HG03565 (cell line): ENCODE measurements around the gene UBA7.

ENCODE experiments used
- ATAC-seq: cut with Tn5 transposase; IDR thresholded peaks from one replicate; pipeline ENCODE4 v1.9.1; 2021; ENCODE audit warnings: mild to moderate bottlenecking, moderate library complexity; ENCODE audit not compliant: unreplicated experiment

Gene UBA7

GRCh38 chr3:49805367-49805782 is 8.4 kb downstream of the UBA7 start:
- ATAC-seq = no peak

- no peak for ATAC-seq
Observed at GRCh38 chr3:49804141-49805041, 9.4 kb downstream of the UBA7 start.

GRCh38 chr3:49803465-49804140 is 10.2 kb downstream of the UBA7 start:
- ATAC-seq = no peak

GRCh38 chr3:49802719-49803464 is 10.9 kb downstream of the UBA7 start, which contains the start of gene INKA1:
TSS of gene INKA1 (plus strand) at chr3:49803261. CDS start at chr3:49803393, 132 bp downstream.
- ATAC-seq = peak; percentile 41

- no peak for ATAC-seq
Observed at GRCh38 chr3:49801160-49801559, 12.6 kb downstream of the UBA7 start.

GRCh38 chr3:49799761-49800160 is 14.0 kb downstream of the UBA7 start, which contains the start of gene CDHR4:
TSS of gene CDHR4 (minus strand) at chr3:49799873. CDS start at chr3:49799812, 61 bp downstream.
- ATAC-seq = no peak

- no peak for ATAC-seq
Observed at GRCh38 chr3:49799105-49799504, 14.6 kb downstream of the UBA7 start.

GRCh38 chr3:49794926-49795905 is 18.5 kb downstream of the UBA7 start:
- no peak for ATAC-seq

- ATAC-seq = no peak
Observed at GRCh38 chr3:49794431-49794830, 19.3 kb downstream of the UBA7 start.

GRCh38 chr3:49793486-49794085 is 20.2 kb downstream of the UBA7 start:
- ATAC-seq = no peak

- ATAC-seq = no peak
Observed at GRCh38 chr3:49792371-49793150, 21.2 kb downstream of the UBA7 start.

- no peak for ATAC-seq
Observed at GRCh38 chr3:49791571-49791970, 22.2 kb downstream of the UBA7 start.

GRCh38 chr3:49790626-49791411 is 22.9 kb downstream of the UBA7 start:
- no peak for ATAC-seq

GRCh38 chr3:49788056-49788455 is 25.7 kb downstream of the UBA7 start:
- ATAC-seq = no peak

GRCh38 chr3:49787536-49787935 is 26.2 kb downstream of the UBA7 start:
- ATAC-seq = no peak

GRCh38 chr3:49787182-49787464 is 26.6 kb downstream of the UBA7 start:
- ATAC-seq = no peak

GRCh38 chr3:49786357-49787181 is 27.2 kb downstream of the UBA7 start, which contains the start of gene IP6K1:
TSS of gene IP6K1 (minus strand) at chr3:49786542. CDS start at chr3:49748040, 38,502 bp downstream.
- peak; percentile 99 for ATAC-seq
